NCI-H526 treated with DMSO at 0.1 percent for 48 hours (cell line): ENCODE measurements around the gene IGFLR1.
"Not testable (repeated sequence)": the region's sequence is repeated elsewhere in the genome, so short reads cannot be mapped to it uniquely, and the experiment has no call there.

Experiments used
- DNase-seq: peaks from one replicate; lab custom pipeline; 2025; lab: John Stamatoyannopoulos, UW

The IGFLR1 gene

GRCh38 chr19:35777086-35777841 lies 35.0 kb upstream of the IGFLR1 start:
- no peak for DNase-seq

DNA sequence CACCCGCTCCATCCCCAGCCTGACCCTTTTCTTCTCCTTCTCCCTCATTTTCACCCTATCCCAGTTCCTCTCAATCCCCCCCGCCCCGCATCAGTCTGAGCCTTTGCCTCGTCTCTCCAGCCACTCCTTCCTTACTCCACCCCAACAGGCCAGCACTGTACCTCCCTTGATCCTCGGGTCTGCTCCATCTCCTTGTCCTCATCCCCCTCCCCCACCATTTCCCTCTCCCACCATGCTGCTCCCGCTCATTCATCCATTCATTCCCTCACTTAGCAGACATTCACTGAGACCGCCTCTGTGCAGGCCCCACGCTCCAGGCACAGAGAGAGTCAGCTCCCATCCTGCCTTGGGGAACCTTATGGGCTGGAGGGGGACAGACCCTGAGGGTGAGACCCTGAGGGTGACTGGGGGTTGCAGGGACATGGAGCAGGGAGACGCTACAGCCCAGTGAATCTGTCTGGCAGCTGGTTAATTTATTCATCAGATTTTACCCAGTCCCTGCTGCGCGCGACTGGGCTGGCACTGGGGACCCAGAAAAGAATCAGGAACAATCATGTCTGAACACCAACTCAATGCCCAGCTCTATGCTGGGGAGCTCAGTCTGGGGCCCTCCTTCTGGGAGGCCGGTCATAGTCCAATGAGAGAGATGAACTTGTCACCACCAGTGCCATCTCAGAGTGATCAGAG lies 34.0 kb upstream of the IGFLR1 start:
- no peak for DNase-seq

GRCh38 chr19:35775298-35776101 lies 33.2 kb upstream of the IGFLR1 start, which contains the start of gene ARHGAP33:
Gene ARHGAP33, plus strand, starts transcription at chr19:35775564. Its CDS starts 95 bp downstream, at chr19:35775659.
- peak; percentile 98 for DNase-seq

DNA sequence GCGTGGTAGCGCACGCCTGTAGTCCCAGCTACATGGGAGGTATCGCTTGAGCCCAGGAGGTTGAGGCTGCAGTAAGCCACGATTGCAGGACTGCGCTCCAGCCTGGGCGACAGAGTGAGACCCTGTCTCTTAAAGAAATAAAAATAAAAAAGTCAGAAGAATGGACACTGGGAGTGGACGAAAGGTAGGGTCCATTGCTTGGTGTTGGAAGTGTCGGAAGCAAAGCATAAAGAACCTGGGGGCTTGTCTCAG lies 32.7 kb upstream of the IGFLR1 start:
- no peak for DNase-seq

GRCh38 chr19:35774274-35775045 lies 32.2 kb upstream of the IGFLR1 start:
- peak; percentile 36 for DNase-seq

GRCh38 chr19:35773020-35773806 lies 31.0 kb upstream of the IGFLR1 start:
- no peak for DNase-seq

DNA sequence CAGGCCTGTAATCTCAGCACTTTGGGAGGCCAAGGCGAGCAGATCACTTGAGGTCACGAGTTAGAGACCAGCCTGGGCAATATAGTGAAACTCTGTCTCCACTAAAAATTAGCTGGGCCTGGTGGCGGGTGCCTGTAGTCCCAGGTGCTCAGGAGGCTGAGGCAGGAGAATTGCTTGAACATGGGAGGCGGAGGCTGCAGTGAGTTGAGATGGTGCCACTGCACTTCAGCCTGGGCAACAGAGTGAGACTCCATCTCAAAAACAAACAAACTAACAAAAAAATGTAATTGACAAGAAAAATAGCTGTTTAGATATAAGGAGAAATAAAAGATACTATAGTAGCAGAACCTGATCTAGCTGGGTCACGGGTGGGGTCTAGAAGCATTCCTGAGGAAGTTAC lies 30.1 kb upstream of the IGFLR1 start:
- not testable (repeated sequence) for DNase-seq

DNA sequence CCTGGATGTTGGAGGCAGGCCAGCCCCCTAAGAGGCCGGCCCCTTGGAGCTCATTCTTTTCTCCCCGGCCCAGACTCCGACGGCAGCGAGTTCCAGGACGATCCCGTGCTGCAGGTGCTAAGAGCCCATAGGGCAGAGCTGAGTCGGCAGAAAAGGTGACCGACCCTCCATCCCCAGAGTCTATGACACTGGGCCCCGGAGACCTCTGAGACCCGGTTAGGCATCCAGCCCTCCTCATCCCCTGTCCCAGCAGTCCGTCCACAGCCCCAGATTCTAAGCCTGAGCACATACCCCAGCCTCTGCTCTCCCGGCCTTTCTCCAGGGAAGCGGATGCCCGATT lies 25.8 kb upstream of the IGFLR1 start:
- no peak for DNase-seq

DNA sequence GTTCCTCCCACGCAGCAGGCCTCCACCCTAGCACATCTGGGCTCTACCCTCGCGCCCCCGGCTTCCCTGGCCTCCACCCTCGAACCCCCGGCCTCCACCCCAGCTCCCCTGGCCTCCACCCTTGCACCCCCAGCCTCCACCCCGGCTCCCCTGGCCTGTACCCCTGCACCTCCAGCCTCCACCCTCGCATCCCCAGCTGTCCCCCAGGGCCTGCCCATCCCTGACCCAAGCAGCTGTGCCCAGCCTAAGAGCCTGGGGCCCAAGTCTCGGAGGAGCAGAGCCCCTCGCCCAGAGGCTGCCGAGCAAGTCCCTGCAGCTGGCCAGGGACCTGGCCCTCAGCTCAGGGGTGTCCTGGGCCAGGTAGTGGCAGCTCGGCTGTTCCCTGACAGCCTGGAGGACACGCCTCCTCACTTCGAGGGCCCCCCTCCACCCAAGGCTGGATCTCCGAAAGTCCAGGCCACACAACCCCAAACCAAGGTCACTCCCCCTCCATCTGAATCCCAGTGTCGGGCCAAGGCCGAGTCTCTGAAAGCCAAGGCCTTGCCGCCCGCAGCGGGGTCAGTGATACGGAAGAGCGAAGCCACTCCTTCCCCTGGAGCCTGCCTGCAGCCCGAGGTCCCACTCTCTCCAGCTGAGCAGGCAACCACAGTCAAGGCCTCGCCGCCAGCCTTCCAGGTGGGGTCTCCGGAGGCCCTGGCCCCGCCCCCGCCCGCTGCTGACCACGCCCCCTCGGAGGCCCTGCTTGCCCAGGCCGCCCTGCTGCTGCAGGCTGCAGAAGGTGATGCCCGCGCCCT lies 25.2 kb upstream of the IGFLR1 start:
- DNase-seq, result peak; percentile 31

GRCh38 chr19:35766571-35767104 lies 24.4 kb upstream of the IGFLR1 start:
- no peak for DNase-seq

- no peak for DNase-seq
Observed at GRCh38 chr19:35764432-35765315, 22.4 kb upstream of the IGFLR1 start.

- DNase-seq, result no peak
Observed at GRCh38 chr19:35760711-35761349, 18.6 kb upstream of the IGFLR1 start.

GRCh38 chr19:35759697-35760096 lies 17.4 kb upstream of the IGFLR1 start:
- DNase-seq, result no peak

- peak; percentile 100 for DNase-seq
Observed at GRCh38 chr19:35757749-35758608, 15.7 kb upstream of the IGFLR1 start, which contains the start of gene PROSER3. Gene PROSER3, plus strand, starts transcription at chr19:35758176. Its CDS starts 40 bp downstream, at chr19:35758216.

- no peak for DNase-seq
Observed at GRCh38 chr19:35757231-35757748, 15.0 kb upstream of the IGFLR1 start.

GRCh38 chr19:35756377-35757230 lies 14.4 kb upstream of the IGFLR1 start, which contains the start of gene HSPB6:
Gene HSPB6, minus strand, starts transcription at chr19:35757029. Its CDS starts 21 bp downstream, at chr19:35757008.
- no peak for DNase-seq
